Cerebellar cortex (tissue), 1 donor: ENCODE results near the gene THAP5.

ENCODE experiments used
- DNase-seq: peaks from one replicate; pipeline ENCODE4 v3.0.0-alpha.2; 2015; ENCODE audit warnings: low spot score

The THAP5 gene

DNA sequence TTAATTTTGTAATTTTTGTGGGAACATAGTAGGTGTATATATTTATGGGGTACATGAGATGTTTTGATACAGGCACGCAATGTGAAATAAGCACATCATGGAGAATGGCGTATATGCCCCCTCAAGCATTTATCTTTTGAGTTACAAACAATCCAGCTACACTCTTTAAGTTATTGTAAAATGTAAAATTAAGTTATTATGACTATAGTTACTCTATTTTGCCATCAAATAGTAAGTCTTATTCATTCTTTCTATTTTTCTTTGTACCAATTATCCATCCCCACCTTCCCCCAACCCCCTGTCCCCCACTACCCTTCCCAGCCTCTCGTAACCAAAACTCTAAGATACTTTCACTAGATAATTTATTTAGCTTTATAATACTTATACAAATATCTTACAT is 35.8 kb downstream of the THAP5 start:
- no peak for DNase-seq

DNA sequence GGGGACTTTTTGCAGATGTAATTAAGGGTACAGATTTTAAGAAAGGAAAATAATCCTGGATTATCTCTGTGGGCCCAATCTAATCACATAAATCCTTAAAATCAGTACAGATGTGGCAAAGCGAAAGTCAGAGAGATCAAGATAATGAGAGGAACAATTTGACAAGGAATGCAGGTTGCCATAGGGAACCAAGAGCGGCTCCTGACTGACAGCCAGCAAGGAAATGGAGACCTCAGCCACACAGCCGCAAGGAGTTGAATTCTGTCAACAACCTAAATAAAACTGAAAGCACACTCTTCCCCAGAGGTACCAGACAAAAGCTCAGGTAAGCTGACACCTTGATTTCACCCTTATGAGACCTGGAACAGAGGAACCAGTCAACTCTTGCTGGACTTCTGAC is 40.2 kb downstream of the THAP5 start:
- DNase-seq, result no peak

DNA sequence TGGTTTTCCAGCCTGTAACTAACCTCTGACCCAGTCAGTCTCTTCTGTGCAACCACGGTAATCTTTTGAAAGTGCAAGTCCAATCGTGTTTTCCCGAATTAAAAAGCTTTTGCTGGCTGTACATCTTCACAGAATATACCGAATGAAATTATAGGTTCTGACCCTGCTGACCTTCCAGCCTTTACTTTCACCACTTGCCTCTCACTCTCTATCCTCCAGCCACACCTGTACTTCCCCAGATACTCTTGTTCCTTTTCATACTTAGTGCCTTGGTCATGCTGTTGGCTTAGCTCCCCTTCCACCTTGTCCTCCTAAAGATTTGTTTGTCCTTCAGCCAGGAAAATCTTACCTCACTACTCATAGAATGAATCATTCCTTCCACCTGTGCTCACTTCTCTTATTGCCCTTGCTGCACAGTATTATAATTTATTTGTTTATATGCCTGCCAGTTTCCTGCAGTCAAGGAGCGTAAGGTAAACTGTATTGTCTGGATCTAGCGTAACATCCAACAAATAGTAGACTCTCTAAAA is 41.3 kb downstream of the THAP5 start:
- DNase-seq, result no peak

DNA sequence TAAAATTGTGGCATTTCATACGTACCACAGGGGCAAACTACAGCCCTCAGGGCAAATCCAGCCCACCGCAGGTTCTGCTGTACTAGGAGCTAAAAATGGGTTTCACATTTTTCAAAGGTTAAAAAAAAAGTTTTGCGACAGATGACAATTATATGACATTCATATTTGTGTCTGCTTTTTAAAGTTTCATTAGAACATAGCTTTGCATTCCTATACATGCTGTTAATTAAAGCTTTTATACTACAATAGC is 42.8 kb downstream of the THAP5 start:
- no peak for DNase-seq

DNA sequence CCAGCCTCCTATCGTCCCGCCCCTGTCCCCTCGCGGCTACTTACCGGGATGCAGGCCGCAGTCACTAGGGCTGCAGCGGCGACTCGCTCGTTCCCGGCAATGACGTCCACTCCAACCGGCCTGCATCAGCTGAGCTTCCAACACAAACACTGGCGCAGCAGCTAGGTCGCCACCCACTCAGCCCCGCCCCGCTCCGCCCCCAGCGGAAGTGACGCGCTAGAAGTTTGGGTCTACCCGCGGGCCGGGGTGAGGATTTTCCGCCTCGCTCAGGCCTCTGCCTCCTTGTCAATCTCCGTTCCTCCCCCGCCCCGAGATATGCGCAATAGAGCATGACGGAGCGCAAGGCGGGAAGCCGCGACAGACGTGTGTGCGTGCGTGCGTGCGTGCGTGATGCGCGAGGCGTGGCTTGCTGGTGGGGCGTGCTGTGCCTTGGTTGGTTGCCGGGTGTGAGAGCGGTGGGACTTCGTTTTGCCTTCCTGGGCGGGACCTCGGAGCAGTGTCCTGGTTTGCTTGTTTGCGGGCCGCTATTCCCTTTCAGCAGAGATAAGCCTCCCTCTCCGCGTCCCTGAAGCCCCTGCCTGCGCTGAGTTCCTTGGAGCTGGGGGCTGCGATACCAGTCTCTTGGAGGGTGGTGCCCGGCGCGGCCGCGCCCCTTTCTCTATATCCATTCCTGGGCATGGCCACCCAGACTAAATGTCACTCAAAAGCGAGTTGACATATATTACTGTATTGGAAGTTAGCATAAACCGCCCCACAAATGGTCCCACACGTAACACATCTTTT is 43.3 kb downstream of the THAP5 start, which contains the start of gene PNPLA8:
TSS of gene PNPLA8 (minus strand) at position 151 of the 783 bp plus-strand sequence. CDS start 10,644 bp downstream, outside the sequence.
- peak; percentile 100 for DNase-seq

DNA sequence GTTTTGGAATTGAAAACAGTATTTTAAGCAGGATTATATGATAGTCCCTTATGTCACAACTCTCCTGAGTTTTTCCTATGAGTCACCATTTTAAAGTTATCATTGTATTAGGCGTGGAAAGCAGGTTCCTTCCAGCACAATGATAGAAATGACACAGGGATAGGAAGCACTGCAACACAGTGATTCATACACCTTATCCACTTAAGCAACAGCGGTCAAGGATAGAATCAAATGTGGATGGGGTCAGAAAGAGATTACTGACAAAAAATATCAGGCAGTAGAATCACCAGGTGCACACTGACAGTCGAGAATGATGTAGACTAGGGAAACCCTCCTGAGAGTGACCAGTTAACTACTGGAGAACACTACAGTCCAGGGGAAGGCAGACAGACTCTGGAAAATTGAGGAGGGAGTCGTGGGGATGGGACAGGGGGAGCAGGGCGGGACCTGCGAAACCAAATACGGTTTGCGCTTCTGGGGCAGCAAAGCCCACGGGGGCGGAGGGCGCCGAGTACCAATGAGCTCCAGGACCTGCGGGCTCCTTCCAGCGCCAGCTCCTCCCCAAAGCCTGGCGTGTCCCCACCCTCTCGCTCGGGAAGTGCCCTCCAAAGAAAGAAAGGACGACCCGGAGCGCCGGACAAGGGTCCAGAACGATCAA is 44.0 kb downstream of the THAP5 start:
- DNase-seq, result no peak

DNA sequence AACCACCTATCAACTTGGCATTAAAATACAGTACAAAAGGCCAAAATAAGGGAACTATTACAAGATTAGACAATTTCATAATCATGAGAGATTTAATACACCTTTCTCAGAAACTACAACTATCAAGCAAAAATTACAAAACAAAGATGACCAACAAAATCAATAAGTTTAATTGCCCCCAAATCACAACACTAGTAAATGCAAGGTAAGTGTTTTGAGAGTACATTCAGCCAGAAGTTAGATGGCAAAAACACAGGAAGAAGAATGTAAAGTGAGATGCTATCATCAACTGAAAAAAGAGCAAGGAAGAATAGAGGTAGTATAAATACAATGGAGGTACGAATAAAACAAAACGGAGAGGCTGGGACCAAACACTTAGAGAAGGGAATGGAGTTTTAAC is 46.7 kb downstream of the THAP5 start:
- DNase-seq, result no peak

DNA sequence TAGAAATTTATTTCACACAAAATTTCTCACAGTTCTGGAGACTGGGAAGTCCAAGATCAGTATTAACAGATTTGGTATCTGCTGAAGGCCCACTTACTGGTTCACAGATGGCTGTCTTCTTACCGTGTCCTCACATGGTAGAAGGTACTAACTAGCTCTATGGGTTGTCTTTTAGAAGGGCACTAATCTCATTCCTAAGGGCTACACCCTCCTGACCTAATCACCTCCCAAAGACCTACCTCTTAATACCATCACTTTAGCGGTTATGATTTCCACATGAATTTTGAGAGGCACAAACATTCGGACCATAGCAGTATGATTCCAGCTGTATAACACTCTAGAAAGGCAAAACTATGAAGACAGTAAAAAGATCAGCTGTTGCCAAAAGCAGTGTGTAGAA is 51.6 kb downstream of the THAP5 start:
- DNase-seq, result no peak

DNA sequence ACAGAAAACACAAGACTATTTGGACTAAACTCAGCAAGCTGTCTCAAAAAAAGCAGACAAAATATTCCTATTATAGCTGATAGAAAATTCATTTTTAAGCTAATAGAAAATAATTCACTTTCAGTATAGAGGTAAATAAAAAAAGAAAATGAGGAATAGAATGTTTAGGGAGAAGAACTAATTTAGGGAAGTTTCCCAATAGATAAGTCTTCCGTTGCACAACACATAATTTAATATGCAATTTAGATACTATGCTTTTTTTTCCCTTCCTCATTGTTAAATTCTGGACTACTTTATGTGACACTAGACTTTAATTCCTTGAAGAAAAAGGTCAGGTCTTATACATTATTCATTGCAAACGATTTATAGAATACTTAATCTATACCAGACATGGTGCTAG is 53.9 kb downstream of the THAP5 start:
- no peak for DNase-seq

DNA sequence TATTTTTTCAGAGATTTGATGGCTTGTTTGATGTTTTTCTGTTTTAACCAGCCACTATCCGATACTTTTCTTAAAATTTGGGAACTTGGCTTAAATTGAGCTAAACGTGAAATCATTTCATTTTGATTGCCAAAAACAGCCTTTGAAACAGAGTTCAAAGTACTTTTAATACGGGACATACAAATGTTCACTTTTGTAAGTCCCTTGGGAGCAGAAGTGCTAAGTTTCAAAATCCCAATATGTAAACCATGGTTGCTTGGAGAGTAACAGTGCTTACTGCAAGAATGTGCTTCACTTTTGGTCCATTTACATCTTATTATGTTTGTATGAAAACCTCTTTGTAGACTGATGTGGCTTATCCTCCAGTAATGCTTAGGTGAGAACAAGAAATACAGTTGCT is 54.5 kb downstream of the THAP5 start:
- no peak for DNase-seq
